HCT116 (cell line): ENCODE data around the gene PRRT2. TPM values are rescaled to one million over a fixed set of nuclear protein-coding genes. Genes with fewer than 3 reads are reported as not detected.

Source experiments
- ATAC-seq: fragments of 200-7000 bp; cut with Tn5 transposase; 2 replicates; pipeline ENCODE4 v1.9.1; 2020; ENCODE audit warnings: mild to moderate bottlenecking, moderate library complexity
- BruUV-seq: library from RNA; stranded (reverse); fragments of 400-500 nt; replicated peaks from 2 replicates; lab custom pipeline; 2021; lab: Mats Ljungman, UMichigan
- CTCF ChIA-PET: fragments of 300-600 bp; sonication (Branson Sonifier 250); formaldehyde crosslinking; loops from one replicate; lab custom pipeline; 2021; ENCODE audit warnings: antibody characterized with exemption; lab: Charles Lee
- POLR2A ChIA-PET: fragments of 300-600, 350-600 bp; sonication (Branson Sonifier 250); formaldehyde crosslinking; loops from one replicate; lab custom pipeline; 2021; ENCODE audit warnings: antibody characterized with exemption; lab: Charles Lee
- RAD21 ChIA-PET, 2 experiments: fragments of 300-600 bp; sonication (Branson Sonifier 250); formaldehyde crosslinking; loops; one replicate each; lab custom pipeline; 2023; ENCODE audit warnings: low total read pairs in 2 of 2; ENCODE audit not compliant: uncharacterized antibody in 2 of 2, unreplicated experiment in 2 of 2, low non-redundant PET in 1 of 2; lab: Charles Lee
- DNase-seq: peaks from one replicate; pipeline ENCODE4 v3.0.0-alpha.2; 2010; ENCODE audit warnings: low read depth, low spot score
- H2AFZ ChIP-seq: fragments of 200-600 bp; shearing (Covaris generic), sonication (generic); 2 replicates; pipeline ENCODE4 v1.6.1; 2017; ENCODE audit warnings: low read depth, mixed run types, mixed read lengths, antibody characterized with exemption, low read length; ENCODE audit not compliant: poor library complexity, severe bottlenecking
- H3K27ac ChIP-seq: 2 replicates; pipeline ENCODE4 v1.5.1; 2012; ENCODE audit warnings: low read depth, low read length
- H3K27me3 ChIP-seq: fragments of 200-600 bp; sonication (generic); 2 replicates; pipeline ENCODE4 v1.6.1; 2016; ENCODE audit warnings: mixed run types, low read length, mixed read lengths; ENCODE audit not compliant: insufficient read depth
- H3K36me3 ChIP-seq, 2 experiments: fragments of 200-500 bp in 1 of 2; fragments of 200-600 bp in 1 of 2; sonication (Bioruptor generic) in 1 of 2; sonication (generic) in 1 of 2; 2 replicates each; pipeline versions ENCODE4 v1.5.1 to v1.6.1; 2014 to 2016; ENCODE audit warnings: low read length in 2 of 2, inconsistent platforms in 1 of 2, mixed read lengths in 1 of 2, mixed run types in 1 of 2; ENCODE audit not compliant: insufficient read depth in 2 of 2, control insufficient read depth in 1 of 2
- H3K4me1 ChIP-seq, 2 experiments: fragments of 200-600 bp in 1 of 2; sonication (generic) in 1 of 2; 2 replicates each; pipeline versions ENCODE4 v1.5.1 to v1.6.1; 2012 to 2017; ENCODE audit warnings: low read length in 2 of 2, inconsistent platforms in 1 of 2, mild to moderate bottlenecking in 1 of 2, mixed read lengths in 1 of 2, mixed run types in 1 of 2, moderate library complexity in 1 of 2; ENCODE audit not compliant: insufficient read depth in 2 of 2, control insufficient read depth in 1 of 2
- H3K4me2 ChIP-seq: fragments of 200-600 bp; sonication (generic); 2 replicates; pipeline ENCODE4 v1.6.1; 2017; ENCODE audit warnings: mixed run types, low read length, mixed read lengths
- H3K4me3 ChIP-seq, 2 experiments: fragments of 200-600 bp in 1 of 2; sonication (generic) in 1 of 2; replicated peaks in 1 of 2; 2 replicates each; pipeline ENCODE4 v1.5.1; 2011 to 2016; ENCODE audit warnings: low read length in 2 of 2, control low read depth in 1 of 2, low read depth in 1 of 2, mild to moderate bottlenecking in 1 of 2, mixed read lengths in 1 of 2, mixed run types in 1 of 2
- H3K79me2 ChIP-seq: fragments of 200-600 bp; sonication (generic); 2 replicates; pipeline ENCODE4 v1.6.1; 2017; ENCODE audit warnings: mild to moderate bottlenecking, mixed run types, low read length, moderate library complexity, mixed read lengths; ENCODE audit not compliant: insufficient read depth
- H3K9ac ChIP-seq: fragments of 200-600 bp; sonication (generic); 2 replicates; pipeline ENCODE4 v1.6.1; 2016; ENCODE audit warnings: low read length, mixed read lengths
- H3K9me2 ChIP-seq: fragments of 200-600 bp; sonication (generic), shearing (Covaris generic); 2 replicates; pipeline ENCODE4 v1.6.1; 2017; ENCODE audit warnings: mixed run types, mild to moderate bottlenecking, moderate library complexity; ENCODE audit not compliant: insufficient read depth
- H3K9me3 ChIP-seq, 2 experiments: fragments of 200-500 bp in 1 of 2; fragments of 200-600 bp in 1 of 2; sonication (Bioruptor generic) in 1 of 2; sonication (generic) in 1 of 2; 2 replicates each; pipeline ENCODE4 v1.6.1; 2014 to 2017; ENCODE audit warnings: low read length in 2 of 2, mixed read lengths in 2 of 2, inconsistent platforms in 1 of 2, low read depth in 1 of 2, mild to moderate bottlenecking in 1 of 2, mixed run types in 1 of 2, moderate library complexity in 1 of 2; ENCODE audit not compliant: control insufficient read depth in 1 of 2, insufficient read depth in 1 of 2
- H4K20me1 ChIP-seq: fragments of 200-600 bp; sonication (generic), shearing (Covaris generic); 2 replicates; pipeline ENCODE4 v1.6.1; 2017; ENCODE audit warnings: mixed run types, mild to moderate bottlenecking, moderate library complexity; ENCODE audit not compliant: insufficient read depth
- ATF3 ChIP-seq: IDR thresholded peaks from 2 replicates; pipeline ENCODE4 v1.6.1; 2012
- CEBPB ChIP-seq: IDR thresholded peaks from 2 replicates; pipeline ENCODE4 v1.6.1; 2012; ENCODE audit warnings: low read depth
- JUND ChIP-seq: IDR thresholded peaks from 2 replicates; pipeline ENCODE4 v1.6.1; 2012
- MAX ChIP-seq: IDR thresholded peaks from 2 replicates; pipeline ENCODE4 v1.6.1; 2012
- POLR2A ChIP-seq: IDR thresholded peaks from 2 replicates; pipeline ENCODE4 v1.7.0; 2011; ENCODE audit warnings: borderline replicate concordance; ENCODE audit not compliant: insufficient read depth, insufficient read length; ENCODE audit errors: extremely low read depth
- POLR2AphosphoS5 ChIP-seq: IDR thresholded peaks from 2 replicates; pipeline ENCODE4 v1.6.1; 2011; ENCODE audit warnings: mild to moderate bottlenecking, low read depth, low read length, moderate library complexity
- REST ChIP-seq: IDR thresholded peaks from 2 replicates; pipeline ENCODE4 v1.6.1; 2012; ENCODE audit warnings: low read depth
- SIN3A ChIP-seq: IDR thresholded peaks from 2 replicates; pipeline ENCODE4 v1.6.1; 2012; ENCODE audit warnings: low read depth
- SP1 ChIP-seq: IDR thresholded peaks from 2 replicates; pipeline ENCODE4 v1.6.1; 2012; ENCODE audit warnings: low read depth
- TCF7L2 ChIP-seq: IDR thresholded peaks from 2 replicates; pipeline ENCODE4 v1.7.0; 2011; ENCODE audit warnings: borderline replicate concordance, inconsistent platforms; ENCODE audit not compliant: insufficient read depth, insufficient read length; ENCODE audit errors: extremely low read depth
- ZBTB33 ChIP-seq: IDR thresholded peaks from 2 replicates; pipeline ENCODE4 v1.6.1; 2011; ENCODE audit warnings: mild to moderate bottlenecking, low read length, moderate library complexity; ENCODE audit not compliant: insufficient replicate concordance; ENCODE audit errors: extremely low read depth
- ZFX ChIP-seq: fragments of 450-650 bp; IDR thresholded peaks from 2 replicates; pipeline ENCODE4 v1.6.1; 2017
- intact Hi-C: fragments of 100-400 bp; cut with micrococcal nuclease; formaldehyde crosslinking; loops from 2 replicates; pipeline ENCODE4 v1.10.0; 2022
- total RNA-seq: library from RNA; stranded (reverse); gene quantifications from one replicate; pipeline ENCODE4 v1.2.1, GENCODE V29; 2021; ENCODE audit not compliant: unreplicated experiment

PRRT2 gene
- total RNA-seq, 1 experiment from 2014 or later = 4.0 TPM

- peak; percentile 85 for TF ChIP-seq POLR2A
- TF ChIP-seq MAX = no peak
- no peak for TF ChIP-seq SIN3A
Observed at GRCh38 chr16:29815793-29816693, 4.0 kb downstream of the PRRT2 start, which contains the start of gene PAGR1 (continued).

GRCh38 chr16:29816694-29817441, 4.9 kb downstream of the PRRT2 start:
- BruUV-seq = TSS peak; percentile 41
- no peak for DNase-seq
- intact Hi-C loops = loop anchor here (2.0 to 5.0 kb wide), 2 partner anchors 45 to 116 kb away; partner anchors contain the start of gene CDIPT
- POLR2A ChIA-PET = interaction anchor here (0.5 to 2.2 kb wide), 7 partner anchors 9 to 204 kb away, joined by 3 to 20 read pairs (median 4); partner anchors contain the start of genes ASPHD1, KIF22 and SEZ6L2
- H3K9me3 ChIP-seq = no peaks in the 10 kb centered on the region
- CTCF ChIA-PET = interaction anchor here (0.7 to 2.1 kb wide), 10 partner anchors 8 to 215 kb away, joined by 3 to 33 read pairs (median 4); partner anchors contain the start of genes CDIPT and MAZ
- H3K27ac ChIP-seq = peak overlapping the region; percentile 98
- no peak overlapping the region for H2AFZ ChIP-seq
- peaks cover 49% of the 10 kb centered on the region for H3K79me2 ChIP-seq
- peak; percentile 51 for ATAC-seq
- peaks cover 0 to 8% of the 10 kb centered on the region in 2 experiments; a peak in 2 of 4 replicates for H3K36me3 ChIP-seq
- H4K20me1 ChIP-seq = no peaks in the 10 kb centered on the region; the same call in 1 of the 2 replicates
- peak overlapping the region; percentile 97 for H3K9ac ChIP-seq
- no peaks in the 10 kb centered on the region for H3K9me2 ChIP-seq
- H3K4me2 ChIP-seq = peak overlapping the region; percentile 78
- H3K4me1 ChIP-seq = peaks cover 37 to 78% of the 10 kb centered on the region in 2 experiments
- RAD21 ChIA-PET = interaction anchor here in 1 of 2 experiments (0.9 to 1.2 kb wide), 3 partner anchors 9 to 32 kb away, joined by 3 to 9 read pairs (median 5); partner anchors contain the start of gene MAZ
- no peaks in the 10 kb centered on the region for H3K27me3 ChIP-seq
- H3K4me3 ChIP-seq = peak overlapping the region; percentile 87 to 98
- no peak for TF ChIP-seq ZBTB33
- no peak for TF ChIP-seq REST
- peak; percentile 8 for TF ChIP-seq POLR2A
- TF ChIP-seq JUND = no peak
- TF ChIP-seq ATF3 = no peak
- no peak for TF ChIP-seq TCF7L2
- TF ChIP-seq ZFX = 0 out of 2 replicates have a peak, but pooled peaks have one; percentile 47
- no peak for TF ChIP-seq SP1
- TF ChIP-seq CEBPB = no peak
- TF ChIP-seq POLR2AphosphoS5 = peak; percentile 68
